ENCODE results near the gene PTPRN2. TPM values are rescaled to one million over a fixed set of nuclear protein-coding genes. Genes with fewer than 3 reads are reported as not detected.
"Not testable (repeated sequence)": the region's sequence is repeated elsewhere in the genome, so short reads cannot be mapped to it uniquely, and the experiment has no call there.

PTPRN2 gene
- total RNA-seq, 1 donor: 0.27 TPM

DNA sequence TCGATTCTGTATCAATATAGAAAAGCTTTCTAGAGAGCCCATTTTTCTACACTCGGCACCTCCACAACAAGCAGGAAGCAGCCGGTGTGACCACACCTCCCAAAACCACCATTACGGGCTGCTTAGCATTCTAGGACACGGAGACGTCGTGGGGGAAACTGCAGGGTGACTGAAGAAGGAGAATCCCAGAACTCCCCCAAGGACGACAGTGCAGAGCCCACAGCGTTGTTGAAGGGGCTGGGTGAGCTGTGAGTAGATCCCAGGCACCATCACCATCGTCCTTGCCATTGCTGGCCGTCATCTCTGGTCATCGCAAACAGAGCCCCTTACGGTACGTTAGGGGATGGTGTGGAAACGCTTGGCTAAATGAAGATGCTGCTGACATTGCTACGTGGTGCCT, 351.8 kb downstream of the PTPRN2 start:
- DNase-seq (ENCODE audit: low read depth in 2 of 3, low spot score in 2 of 3): no peak

- no peak for DNase-seq (ENCODE audit: low read depth in 2 of 3, low spot score in 2 of 3)
Observed at GRCh38 chr7:158229945-158230344, 357.7 kb downstream of the PTPRN2 start.

GRCh38 chr7:158228986-158229385, 358.6 kb downstream of the PTPRN2 start:
- no peak for DNase-seq (ENCODE audit: low read depth in 2 of 3, low spot score in 2 of 3)

GRCh38 chr7:158228131-158228530, 359.5 kb downstream of the PTPRN2 start:
- DNase-seq (ENCODE audit: low read depth in 2 of 3, low spot score in 2 of 3): no peak

- DNase-seq (ENCODE audit: low read depth in 2 of 3, low spot score in 2 of 3): no peak
Observed at GRCh38 chr7:158227258-158227984, 360.2 kb downstream of the PTPRN2 start.

DNA sequence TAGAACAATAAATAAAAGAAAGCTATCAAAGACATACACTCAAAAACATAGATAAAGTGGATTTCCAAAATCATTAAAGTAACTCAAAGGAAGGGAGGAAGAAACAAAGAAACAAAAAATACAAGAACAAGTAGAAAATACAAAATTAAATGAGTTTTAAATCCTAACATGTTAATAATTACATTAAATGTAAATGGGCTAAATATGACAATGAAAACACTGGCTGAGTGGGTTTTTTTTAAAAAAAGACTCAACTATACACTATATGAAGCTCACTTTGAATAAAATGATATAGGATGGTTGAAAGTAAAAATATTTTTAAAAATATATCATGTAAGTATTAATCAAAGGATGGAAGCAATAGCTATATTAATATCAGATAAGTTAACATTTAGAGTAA, 371.4 kb downstream of the PTPRN2 start:
- DNase-seq (ENCODE audit: low read depth in 2 of 3, low spot score in 2 of 3): no peak

DNA sequence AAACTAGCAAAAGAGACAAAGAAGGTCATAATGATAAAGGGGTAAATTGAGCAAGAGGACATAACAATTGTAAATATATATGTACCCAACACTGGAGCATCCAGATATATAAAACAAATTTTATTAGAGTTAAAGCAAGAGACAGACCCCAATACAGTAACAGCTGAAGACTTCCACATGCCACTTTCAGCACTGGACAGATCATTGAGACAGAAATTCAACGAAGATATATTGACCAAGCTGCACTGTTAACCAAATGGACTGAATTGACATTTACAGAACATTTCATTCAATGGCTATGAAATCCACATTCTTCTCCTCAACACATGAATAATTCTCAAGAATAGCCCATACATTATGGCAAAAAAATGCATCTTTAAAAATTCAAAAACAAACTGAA, 378.2 kb downstream of the PTPRN2 start:
- no peak for DNase-seq (ENCODE audit: low read depth in 2 of 3, low spot score in 2 of 3)

DNA sequence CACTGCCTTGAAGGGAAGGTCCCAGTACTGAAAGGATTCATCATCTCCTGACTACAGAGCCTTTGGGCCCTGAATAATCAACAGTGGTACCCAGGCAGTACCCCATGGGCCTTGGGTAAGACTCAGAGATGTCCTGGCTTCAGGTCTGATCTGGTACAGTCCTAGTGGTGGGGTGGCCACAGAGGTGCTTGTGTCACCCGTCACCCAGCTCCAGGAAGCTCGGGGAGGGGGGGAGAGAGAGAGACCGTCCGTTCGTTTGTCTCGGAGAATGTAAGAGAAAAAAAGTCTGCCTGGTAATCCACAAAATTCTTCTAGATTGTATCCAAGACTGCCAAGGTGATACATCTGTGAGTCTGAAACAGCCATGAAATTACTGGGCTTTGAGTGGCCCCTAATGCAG, 381.3 kb downstream of the PTPRN2 start:
- DNase-seq (ENCODE audit: low read depth in 2 of 3, low spot score in 2 of 3): no peak

DNA sequence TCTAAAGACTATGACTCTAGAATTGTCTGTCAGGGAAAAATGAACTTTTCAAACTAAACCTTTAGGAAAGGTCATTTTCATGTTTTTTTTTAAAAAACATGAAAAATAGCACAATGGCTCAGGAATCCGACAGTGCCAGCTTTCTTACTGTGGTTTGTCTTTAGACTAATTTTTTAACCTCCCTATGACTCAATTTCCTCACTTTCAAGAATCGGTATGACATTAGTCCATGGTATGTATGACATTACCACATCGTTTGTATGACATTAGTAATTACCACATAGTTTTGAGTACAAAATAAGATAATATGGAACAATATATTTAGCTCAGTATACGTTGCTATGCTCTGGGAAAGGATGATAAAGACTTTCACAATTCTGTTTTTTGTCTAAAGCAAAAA, 383.2 kb downstream of the PTPRN2 start:
- no peak for DNase-seq (ENCODE audit: low read depth in 2 of 3, low spot score in 2 of 3)

- DNase-seq (ENCODE audit: low read depth in 2 of 3, low spot score in 2 of 3): not testable (repeated sequence)
Observed at GRCh38 chr7:158203948-158204347, 383.7 kb downstream of the PTPRN2 start.

DNA sequence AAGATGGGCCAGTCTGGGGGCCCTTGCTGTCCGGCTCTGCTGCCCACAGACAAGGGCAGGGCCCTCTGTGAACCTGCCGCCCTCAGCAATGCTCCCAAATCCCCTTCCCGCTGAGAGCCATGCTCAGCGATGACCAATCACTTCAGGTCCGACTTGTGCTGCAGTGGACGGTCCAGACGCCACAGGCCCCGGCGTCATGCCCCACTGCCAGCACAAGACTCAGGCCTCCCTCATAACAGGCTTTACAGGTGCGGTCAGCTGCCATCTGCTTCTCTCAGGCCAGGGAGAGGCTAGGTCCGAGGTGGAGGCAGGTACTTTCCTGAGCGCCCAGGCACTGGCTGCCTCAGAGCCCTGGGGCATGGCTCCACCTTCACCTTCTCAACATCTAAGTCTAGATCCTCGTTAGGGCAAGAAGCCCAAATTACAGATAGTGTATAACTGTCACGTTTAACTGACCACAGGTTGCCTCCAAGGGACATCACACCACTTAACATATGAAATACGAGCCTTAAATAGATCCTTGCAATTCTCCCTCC, 393.2 kb downstream of the PTPRN2 start:
- no peak for DNase-seq (ENCODE audit: low read depth in 2 of 3, low spot score in 2 of 3)

DNA sequence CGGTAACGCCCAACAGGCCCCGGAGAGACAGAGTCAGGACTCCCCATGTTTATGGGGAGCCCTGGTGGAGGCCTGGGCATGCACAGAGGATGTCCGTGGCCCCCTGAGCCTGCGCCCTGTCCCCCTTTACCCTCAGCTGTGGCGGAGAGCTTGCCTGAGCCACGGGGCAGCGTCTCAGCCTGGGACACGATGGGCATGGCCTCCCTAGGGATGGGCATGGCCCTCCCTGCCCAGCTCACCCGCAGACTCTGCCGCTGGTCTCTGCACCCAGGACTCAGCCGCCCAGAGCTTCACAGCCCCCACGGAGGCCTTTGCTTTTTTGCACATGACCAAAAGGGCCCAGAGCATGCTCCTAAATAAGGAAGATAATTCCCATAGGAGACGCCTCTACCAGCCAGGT, 394.2 kb downstream of the PTPRN2 start:
- no peak for DNase-seq (ENCODE audit: low read depth in 2 of 3, low spot score in 2 of 3)

DNA sequence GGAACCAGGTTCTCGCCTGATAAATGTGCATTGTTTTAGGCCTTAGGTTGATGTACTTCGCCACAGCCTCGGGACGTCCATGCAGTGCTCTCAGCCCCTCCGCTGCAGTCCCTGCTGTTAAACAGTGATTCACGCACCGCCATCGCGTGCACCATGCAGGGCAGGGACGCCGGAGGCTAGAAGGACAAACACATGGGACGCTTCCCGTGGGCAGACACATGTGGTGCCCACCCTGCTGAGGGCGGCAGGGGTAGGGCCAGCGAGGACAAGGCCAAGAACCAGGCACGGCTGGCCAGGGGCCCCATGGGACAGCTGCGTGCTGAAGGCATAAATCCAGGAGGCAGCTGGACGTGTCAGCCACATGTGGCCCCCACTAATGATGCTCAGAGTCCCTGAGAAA, 394.7 kb downstream of the PTPRN2 start:
- DNase-seq (ENCODE audit: low read depth in 2 of 3, low spot score in 2 of 3): no peak

DNA sequence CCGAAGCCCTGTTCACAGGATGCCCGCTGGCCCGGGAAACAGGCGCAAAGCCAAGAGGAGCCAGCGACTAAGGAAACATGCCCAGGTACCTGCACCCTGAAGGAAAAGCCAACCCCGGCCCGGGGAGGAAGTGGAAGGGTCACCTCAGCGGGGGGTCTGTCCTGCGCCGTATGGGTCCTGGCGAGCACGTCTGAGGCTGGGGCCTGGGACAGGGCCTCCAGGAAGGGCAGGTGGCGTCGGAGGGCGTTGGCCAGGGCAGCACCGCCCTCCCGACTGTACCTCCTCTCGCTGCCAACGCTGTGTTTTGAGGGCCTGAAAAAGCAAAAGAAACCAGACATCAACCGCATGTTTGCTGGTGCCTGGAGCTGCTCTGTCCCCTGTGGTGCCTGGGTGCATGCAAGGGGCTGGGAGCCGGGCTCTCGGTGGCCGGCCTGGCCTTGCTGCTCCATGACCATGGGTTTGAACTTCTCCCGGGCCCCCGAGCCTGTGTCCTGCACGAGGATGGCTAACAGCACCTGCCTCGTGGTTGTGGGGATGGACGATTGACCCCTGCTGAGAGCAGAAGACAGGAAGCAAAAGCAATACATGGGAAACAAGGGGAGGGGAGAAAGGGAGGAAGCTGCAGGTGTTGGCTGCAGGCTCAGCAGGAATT, 395.3 kb downstream of the PTPRN2 start:
- DNase-seq (ENCODE audit: low read depth in 2 of 3, low spot score in 2 of 3): no peak

- DNase-seq (ENCODE audit: low read depth in 2 of 3, low spot score in 2 of 3): no peak
Observed at GRCh38 chr7:158191671-158192070, 396.0 kb downstream of the PTPRN2 start.

- DNase-seq (ENCODE audit: low read depth in 2 of 3, low spot score in 2 of 3): no peak
Observed at GRCh38 chr7:158190756-158191155, 396.9 kb downstream of the PTPRN2 start.

DNA sequence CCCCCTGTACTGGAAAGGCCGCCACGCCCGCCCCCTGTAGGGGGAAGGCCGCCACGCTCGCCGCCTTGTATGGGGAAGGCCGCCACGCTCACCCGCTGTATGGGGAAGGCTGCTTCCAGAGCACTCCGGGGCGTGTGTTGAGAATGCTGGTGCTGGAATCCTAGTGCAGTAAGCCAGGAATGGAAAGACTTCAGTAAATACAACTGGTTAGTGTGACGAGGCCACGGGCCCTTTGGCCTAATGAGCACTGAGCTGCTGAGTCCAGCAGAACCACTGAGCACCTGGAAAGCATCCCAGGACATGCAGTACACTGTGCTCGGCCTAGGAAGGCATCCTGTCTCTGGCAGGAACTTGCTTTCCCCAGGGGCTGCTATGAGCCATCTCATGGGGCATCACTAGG, 398.9 kb downstream of the PTPRN2 start:
- DNase-seq (ENCODE audit: low read depth in 2 of 3, low spot score in 2 of 3): no peak

GRCh38 chr7:158187694-158187994, 400.0 kb downstream of the PTPRN2 start:
- DNase-seq (ENCODE audit: low read depth in 2 of 3, low spot score in 2 of 3): no peak

GRCh38 chr7:158186864-158187693, 400.5 kb downstream of the PTPRN2 start:
- DNase-seq (ENCODE audit: low read depth in 2 of 3, low spot score in 2 of 3): no peak

DNA sequence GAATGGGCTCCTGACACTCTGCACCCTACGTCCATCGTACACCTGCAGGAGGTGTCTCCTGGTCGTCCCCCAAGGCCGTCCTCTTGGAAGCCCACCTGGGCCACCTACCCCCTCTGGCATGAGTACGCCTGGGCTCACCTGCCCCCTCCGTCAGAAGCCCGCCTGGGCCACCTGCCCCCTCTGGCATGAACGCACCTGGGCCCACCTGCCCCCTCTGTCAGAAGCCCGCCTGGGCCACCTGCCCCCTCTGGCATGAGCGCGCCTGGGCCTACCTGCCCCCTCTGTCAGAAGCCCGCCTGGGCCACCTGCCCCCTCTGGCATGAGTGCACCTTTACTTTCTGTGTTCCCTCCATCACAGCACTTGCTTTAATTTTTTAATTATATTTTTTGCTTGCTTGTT, 401.2 kb downstream of the PTPRN2 start:
- DNase-seq (ENCODE audit: low read depth in 2 of 3, low spot score in 2 of 3): no peak

- no peak for DNase-seq (ENCODE audit: low read depth in 2 of 3, low spot score in 2 of 3)
Observed at GRCh38 chr7:158185653-158186052, 402.0 kb downstream of the PTPRN2 start.

- no peak for DNase-seq (ENCODE audit: low read depth in 2 of 3, low spot score in 2 of 3)
Observed at GRCh38 chr7:158183431-158183830, 404.2 kb downstream of the PTPRN2 start.
